K562 (cell line): ENCODE measurements around the gene LRP1-AS. TPM values are rescaled to one million over a fixed set of nuclear protein-coding genes. Genes with fewer than 3 reads are reported as not detected.

Source experiments
- CUX1 ChIP-seq: fragments of 200-800 bp; sonication (Bioruptor generic); IDR thresholded peaks from 2 replicates; pipeline ENCODE4 v1.6.1; 2016; ENCODE audit warnings: missing genetic modification characterization, missing compliant biosample characterization
- DEAF1 ChIP-seq: fragments of 450-650 bp; formaldehyde crosslinking; IDR thresholded peaks from 2 replicates; pipeline ENCODE4 v1.4.0; 2020; ENCODE audit warnings: mild to moderate bottlenecking, moderate library complexity
- GABPA ChIP-seq: fragments of 200-800 bp; sonication (Bioruptor generic); conservative IDR thresholded peaks from 2 replicates; pipeline ENCODE4 v1.6.1; 2016; ENCODE audit warnings: low read depth, missing genetic modification characterization, missing compliant biosample characterization
- GTF2F1 ChIP-seq: IDR thresholded peaks from 2 replicates; pipeline ENCODE4 v1.6.1; 2011; ENCODE audit warnings: low read depth, low read length, improper control_type of control experiment
- HDGF ChIP-seq: fragments of 450-650 bp; IDR thresholded peaks from 2 replicates; pipeline ENCODE4 v1.6.1; 2016
- NCOR1 ChIP-seq: fragments of 450-650 bp; IDR thresholded peaks from 2 replicates; pipeline ENCODE4 v1.6.1; 2016; ENCODE audit warnings: mild to moderate bottlenecking, moderate library complexity
- NFXL1 ChIP-seq: fragments of 450-650 bp; formaldehyde crosslinking; IDR thresholded peaks from 2 replicates; pipeline ENCODE4 v1.4.0; 2021; ENCODE audit warnings: mild to moderate bottlenecking
- NR3C1 ChIP-seq: sonication (generic); formaldehyde crosslinking; IDR thresholded peaks from 2 replicates; pipeline ENCODE4 v1.8.1; 2022; ENCODE audit warnings: missing genetic modification reagents
- REST ChIP-seq, 2 experiments: fragments of 450-650 bp; formaldehyde crosslinking in 1 of 2; IDR thresholded peaks; 2 replicates each; pipeline versions ENCODE4 v1.4.0 to v1.6.1; 2014 to 2020; ENCODE audit warnings: mild to moderate bottlenecking in 2 of 2, borderline replicate concordance in 1 of 2, low read depth in 1 of 2
- XRCC3 ChIP-seq: fragments of 450-650 bp; IDR thresholded peaks from 2 replicates; pipeline ENCODE4 v1.6.1; 2017; ENCODE audit warnings: mild to moderate bottlenecking, moderate library complexity
- ZFX ChIP-seq: sonication (generic); formaldehyde crosslinking; IDR thresholded peaks from 2 replicates; pipeline ENCODE4 v1.8.0; 2022; ENCODE audit warnings: mild to moderate bottlenecking, missing genetic modification reagents, moderate library complexity
- ZNF263 ChIP-seq: sonication (generic); formaldehyde crosslinking; IDR thresholded peaks from 2 replicates; pipeline ENCODE4 v1.8.0; 2022; ENCODE audit warnings: mild to moderate bottlenecking, missing genetic modification reagents, borderline replicate concordance
- ZNF436 ChIP-seq: fragments of 250-450, 450-650 bp; sonication (Bioruptor Pico); formaldehyde crosslinking; IDR thresholded peaks from 2 replicates; pipeline ENCODE4 v1.7.0; 2020; ENCODE audit warnings: mild to moderate bottlenecking
- polyA plus RNA-seq, 8 experiments: library from polyadenylated mRNA; depleted of rRNA in 4 of 8; stranded (reverse) in 5 of 8; unstranded in 3 of 8; fragments of >200 nt; fragmentation: Nextera tagmentation in 2 of 8; fragmentation: Illumina TruSeq in 1 of 8; extraction: Ambion mirVana in 2 of 8; extraction: Trizol in 1 of 8; gene quantifications; 2 replicates each; pipeline versions ENCODE4 v1.2.1 to v1.2.3, GENCODE V29; 2011 to 2014; ENCODE audit warnings: inconsistent platforms in 1 of 8, missing spikeins in 1 of 8
- total RNA-seq, 7 experiments: library from RNA; depleted of rRNA in 6 of 7; stranded (reverse); fragments of >200 nt in 6 of 7; fragmentation: Illumina TruSeq in 2 of 7; extraction: Trizol in 2 of 7; gene quantifications; 2 replicates each; pipeline versions ENCODE4 v1.2.1 to v1.2.3, GENCODE V29; 2011 to 2021; ENCODE audit warnings: low replicate concordance in 1 of 7

Gene LRP1-AS
- total and polyA plus RNA-seq, 9 of the 15 experiments (the other 6 are each of a cell fraction or from before 2014, with no cell fraction given) = not detected

- TF ChIP-seq XRCC3 = no peak
- TF ChIP-seq ZNF263 = peak; percentile 41; the same call in 1 of the 2 replicates
- no peak for TF ChIP-seq ZNF436 (CRISPR knock-in tag)
- TF ChIP-seq NR3C1 (CRISPR knock-in tag) = no peak
- peak; percentile 70 for TF ChIP-seq DEAF1 (CRISPR knock-in tag)
- TF ChIP-seq NFXL1 (CRISPR knock-in tag) = no peak
- no peak for TF ChIP-seq GABPA
- no peak for TF ChIP-seq CUX1 (CRISPR knock-in tag)
- peak; percentile 68 for TF ChIP-seq REST (IDR thresholded peaks at IDR 0.05; ENCODE audit: borderline replicate concordance)
- TF ChIP-seq REST (CRISPR knock-in tag; IDR thresholded peaks at IDR 0.05; ENCODE audit: low read depth) = no peak
- no peak for TF ChIP-seq ZFX (CRISPR knock-in tag)
- no peak for TF ChIP-seq HDGF
- no peak for TF ChIP-seq NCOR1
- TF ChIP-seq GTF2F1 = no peak
These were observed 23.1 kb downstream of the LRP1-AS start (continued) for GRCh38 chr12:57124261-57124877.
